ENCODE data around the gene SLFN12L.
A peak's percentile ranks its signal among the peaks of the same experiment; 100 is the strongest.
"Not testable (repeated sequence)": the region's sequence is repeated elsewhere in the genome, so short reads cannot be mapped to it uniquely, and the experiment has no call there.

The SLFN12L gene

DNA sequence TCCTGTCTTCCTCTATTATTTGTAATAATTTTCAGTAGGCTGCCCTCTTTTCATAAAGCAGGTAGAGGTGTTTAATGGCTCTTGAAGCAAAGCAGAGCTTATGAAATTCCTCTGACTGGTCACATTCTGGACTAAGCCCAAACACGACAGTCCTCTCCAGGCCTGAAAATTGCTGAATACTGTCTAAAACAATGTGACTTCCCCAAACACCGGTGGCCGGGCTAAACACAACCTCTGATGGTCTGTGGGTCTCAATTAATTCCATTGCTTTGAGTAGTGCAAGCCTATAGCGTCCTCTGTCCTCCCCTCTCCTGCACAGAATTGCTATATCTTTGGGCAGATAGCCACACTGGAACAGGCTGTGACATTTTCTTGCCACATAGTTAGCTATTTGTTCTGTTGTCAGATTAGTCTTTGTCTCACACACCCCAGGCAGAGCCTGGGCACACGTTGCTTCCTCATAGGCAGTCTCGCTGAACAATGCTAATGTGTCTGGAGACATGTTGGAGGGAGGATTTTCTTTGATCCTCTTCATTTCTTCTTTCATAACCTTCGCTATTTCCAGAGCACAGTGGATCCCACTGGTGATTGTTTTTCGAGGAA lies 10.8 kb upstream of the SLFN12L start:
- no peak for DNase-seq
- in situ Hi-C loops (cut with HindIII; ENCODE audit: low pct_ligation_motif_present, low pct_unique_long_range_greater_than_20kb, low sequenced_read_pairs) = loop anchor here (25.0 kb wide), 1 partner anchor 111 kb away; the partner anchor contains the start of genes SLFN12 and SLFN13

DNA sequence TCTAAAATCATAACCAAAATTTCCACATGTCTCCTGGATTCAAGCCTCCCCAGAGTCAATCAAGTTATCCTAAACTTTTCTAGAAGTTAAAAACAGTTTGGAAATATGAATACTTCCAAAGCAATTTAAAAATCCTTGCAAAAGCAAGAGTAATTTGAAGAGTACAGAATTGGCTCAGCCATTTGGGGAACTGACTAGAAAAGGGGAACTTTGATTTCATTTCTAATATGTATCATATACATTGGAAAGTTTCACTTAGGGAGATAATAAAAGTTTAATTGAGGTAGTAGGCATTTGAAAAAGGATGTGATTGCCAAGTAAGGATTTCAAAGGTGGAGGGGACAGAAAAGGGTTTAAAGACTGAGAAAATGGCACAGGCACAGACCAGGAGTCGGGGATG lies 9.0 kb upstream of the SLFN12L start:
- DNase-seq = no peak
- in situ Hi-C loops (cut with HindIII; ENCODE audit: low pct_ligation_motif_present, low pct_unique_long_range_greater_than_20kb, low sequenced_read_pairs) = loop anchor here (25.0 kb wide), 1 partner anchor 109 kb away; the partner anchor contains the start of genes SLFN12 and SLFN13

DNA sequence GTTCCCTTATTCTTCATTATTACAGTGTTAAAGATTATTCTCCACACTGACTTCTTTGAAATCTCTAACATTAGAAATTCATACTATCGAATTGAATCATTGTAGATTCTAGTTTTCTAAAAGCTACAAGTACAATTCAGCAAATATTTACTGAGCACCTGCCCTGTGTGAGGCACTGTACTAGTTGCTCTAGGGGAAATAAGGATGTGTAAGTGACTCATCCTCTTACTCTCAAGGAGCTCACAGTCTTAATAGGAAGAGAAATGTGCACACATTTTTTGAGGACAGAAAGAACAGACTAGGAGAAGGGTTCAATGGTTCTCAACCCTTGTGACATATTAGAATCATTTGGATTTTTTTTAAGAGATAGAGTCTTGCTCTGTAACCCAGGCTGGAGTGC lies 7.7 kb upstream of the SLFN12L start:
- DNase-seq = no peak
- in situ Hi-C loops (cut with HindIII; ENCODE audit: low pct_ligation_motif_present, low pct_unique_long_range_greater_than_20kb, low sequenced_read_pairs) = loop anchor here (25.0 kb wide), 1 partner anchor 108 kb away; the partner anchor contains the start of genes SLFN12 and SLFN13

DNA sequence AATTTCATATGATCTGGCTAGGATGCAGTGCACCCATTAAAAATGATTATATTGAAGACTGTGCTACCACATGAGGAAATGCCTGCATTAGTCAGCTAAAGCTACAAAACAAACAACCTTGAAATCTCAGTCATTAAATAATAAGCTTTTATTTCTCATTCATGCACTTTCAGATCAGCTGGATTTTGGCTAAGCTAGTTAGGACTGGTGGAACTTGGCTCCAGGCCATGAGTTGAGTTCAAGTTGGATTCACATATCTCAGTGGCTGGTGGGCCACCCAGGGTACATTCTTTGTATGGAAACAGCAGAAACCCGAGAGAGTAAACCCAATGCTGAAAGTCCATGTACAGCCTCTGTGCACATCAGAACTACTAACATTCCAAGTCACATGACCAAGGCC lies 6.4 kb upstream of the SLFN12L start:
- in situ Hi-C loops (cut with HindIII; ENCODE audit: low pct_ligation_motif_present, low pct_unique_long_range_greater_than_20kb, low sequenced_read_pairs) = loop anchor here (25.0 kb wide), 1 partner anchor 107 kb away; the partner anchor contains the start of genes SLFN12 and SLFN13

DNA sequence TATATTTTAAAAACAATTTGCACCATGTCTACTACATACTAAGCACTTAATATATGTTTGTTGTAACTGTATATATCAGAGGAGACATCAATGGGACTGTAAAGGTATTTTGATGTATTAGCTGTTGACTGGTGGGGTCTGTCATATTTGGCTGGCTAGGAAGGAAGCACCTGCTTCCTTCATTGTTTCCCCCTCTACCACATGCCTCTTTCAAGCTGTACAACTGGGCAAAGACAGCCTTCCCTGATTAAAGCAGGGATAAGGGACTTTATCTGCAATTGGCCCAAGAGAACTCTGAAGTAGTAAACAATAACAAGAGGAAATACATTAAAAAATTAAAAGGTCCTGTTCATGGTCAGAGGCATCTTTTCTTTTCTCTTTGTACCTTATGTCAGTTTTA lies 5.5 kb upstream of the SLFN12L start:
- in situ Hi-C loops (cut with HindIII; ENCODE audit: low pct_ligation_motif_present, low pct_unique_long_range_greater_than_20kb, low sequenced_read_pairs) = loop anchor here (25.0 kb wide), 1 partner anchor 106 kb away; the partner anchor contains the start of genes SLFN12 and SLFN13

More for the DNA sequence above, 6.4 kb upstream of the SLFN12L start:
- no peak for DNase-seq

DNA sequence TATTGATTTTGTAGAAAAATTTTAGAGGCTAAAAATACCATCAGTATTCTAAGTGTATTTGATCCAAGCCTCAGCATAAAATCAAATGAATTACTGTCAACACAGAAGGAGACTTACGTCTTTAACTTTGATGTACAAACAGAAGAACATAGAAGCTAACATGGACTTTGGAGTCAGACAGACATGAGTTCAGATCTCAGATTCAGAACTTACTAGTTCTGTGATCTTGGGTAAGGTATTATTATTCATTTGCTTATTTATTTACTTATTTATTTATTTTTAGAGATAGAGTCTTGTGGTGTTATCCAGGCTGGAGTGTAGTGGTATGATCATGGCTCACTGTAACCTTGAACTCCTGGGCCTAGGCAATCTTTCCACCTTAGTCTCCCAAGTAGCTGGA lies 4.0 kb upstream of the SLFN12L start:
- in situ Hi-C loops (cut with HindIII; ENCODE audit: low pct_ligation_motif_present, low pct_unique_long_range_greater_than_20kb, low sequenced_read_pairs) = loop anchor here (25.0 kb wide), 1 partner anchor 104 kb away; the partner anchor contains the start of genes SLFN12 and SLFN13
- no peak for DNase-seq

More for the DNA sequence above, 5.5 kb upstream of the SLFN12L start:
- DNase-seq = no peak

DNA sequence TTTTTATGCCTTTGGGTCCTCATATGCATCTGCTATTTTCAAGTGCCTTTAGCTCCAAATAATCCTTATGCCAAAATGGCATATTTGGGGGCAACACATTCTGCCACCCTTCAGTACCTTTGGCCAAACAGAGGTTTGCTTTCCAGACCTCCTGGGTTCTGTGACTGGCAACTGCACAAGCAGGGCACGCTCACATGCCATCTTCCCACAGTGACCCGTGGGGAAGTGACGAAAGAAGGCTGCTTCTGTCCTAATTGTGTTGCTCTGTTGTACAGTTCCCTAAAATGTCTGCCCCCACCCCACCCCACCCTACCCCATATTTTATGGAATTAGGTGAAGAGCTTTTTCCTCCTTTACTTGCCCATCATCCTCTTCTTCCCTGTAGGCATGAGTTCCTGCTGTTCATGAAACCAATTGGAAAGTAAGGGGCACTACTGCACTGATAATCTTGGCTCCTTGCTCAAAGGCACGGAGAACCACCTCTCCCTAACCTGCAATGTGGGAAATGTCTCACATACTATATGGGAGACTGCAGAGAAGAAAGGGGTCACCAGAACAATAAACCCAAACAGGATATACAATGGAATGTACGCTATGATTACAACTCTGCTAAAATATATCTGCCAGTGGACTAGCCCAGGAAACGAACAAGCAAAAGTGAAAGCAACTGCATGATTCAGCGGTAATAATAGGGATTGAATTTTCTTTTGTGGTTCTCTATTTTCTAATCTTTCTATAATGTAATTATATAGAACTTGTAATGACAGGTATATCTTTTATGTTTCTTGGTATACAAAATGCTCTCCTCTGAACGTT lies 3.3 kb upstream of the SLFN12L start:
- DNase-seq = peak; percentile 27
- in situ Hi-C loops (cut with HindIII; ENCODE audit: low pct_ligation_motif_present, low pct_unique_long_range_greater_than_20kb, low sequenced_read_pairs) = loop anchor here (25.0 kb wide), 1 partner anchor 103 kb away; the partner anchor contains the start of genes SLFN12 and SLFN13

DNA sequence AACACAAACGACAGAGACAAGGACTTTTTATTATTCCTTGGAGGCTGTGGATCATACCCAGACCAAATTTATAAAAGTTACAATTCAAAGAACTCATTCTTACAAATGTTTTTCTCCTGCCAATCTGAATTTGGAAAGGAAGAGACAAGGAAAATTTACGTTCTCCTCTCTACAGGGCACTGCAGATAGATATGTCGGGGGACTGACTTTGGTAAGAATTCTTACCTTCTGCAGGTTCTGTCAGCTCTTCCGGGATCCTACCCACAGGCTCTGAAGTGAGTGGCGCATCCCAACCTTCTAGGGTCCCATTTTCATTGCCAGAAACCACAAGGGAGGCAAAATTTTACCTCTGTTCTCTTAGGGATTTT lies 2.2 kb upstream of the SLFN12L start:
- no peak for DNase-seq
- in situ Hi-C loops (cut with HindIII; ENCODE audit: low pct_ligation_motif_present, low pct_unique_long_range_greater_than_20kb, low sequenced_read_pairs) = loop anchor here (25.0 kb wide), 1 partner anchor 102 kb away; the partner anchor contains the start of genes SLFN12 and SLFN13

DNA sequence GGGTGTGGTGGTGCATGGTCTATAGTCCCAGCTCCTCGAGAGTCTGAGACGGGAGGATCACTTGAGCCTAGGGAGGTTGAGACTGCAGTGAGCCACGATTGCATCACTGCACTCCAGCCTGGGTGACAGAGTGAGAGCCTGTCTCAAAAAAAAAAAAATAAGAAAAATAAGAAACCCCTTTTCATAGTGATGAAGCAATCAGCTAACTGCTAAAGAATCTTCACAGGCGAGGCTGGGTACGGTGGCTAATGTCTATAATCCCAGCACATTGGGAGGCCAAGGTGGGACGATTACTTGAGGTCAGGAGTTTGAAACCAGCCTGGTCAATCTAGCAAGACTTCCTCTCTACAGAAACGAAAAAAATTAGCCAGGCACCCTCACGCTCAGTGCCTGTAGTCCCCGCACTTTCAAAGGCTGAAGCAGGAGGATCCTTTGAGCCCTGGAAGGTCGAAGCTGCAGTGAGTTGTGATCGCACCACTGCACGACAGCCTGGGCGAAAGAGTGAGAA lies 760 bp downstream of the SLFN12L start:
- in situ Hi-C loops (cut with HindIII; ENCODE audit: low pct_ligation_motif_present, low pct_unique_long_range_greater_than_20kb, low sequenced_read_pairs) = loop anchor here (25.0 kb wide), 1 partner anchor 99 kb away; the partner anchor contains the start of genes SLFN12 and SLFN13
- no peak for DNase-seq

DNA sequence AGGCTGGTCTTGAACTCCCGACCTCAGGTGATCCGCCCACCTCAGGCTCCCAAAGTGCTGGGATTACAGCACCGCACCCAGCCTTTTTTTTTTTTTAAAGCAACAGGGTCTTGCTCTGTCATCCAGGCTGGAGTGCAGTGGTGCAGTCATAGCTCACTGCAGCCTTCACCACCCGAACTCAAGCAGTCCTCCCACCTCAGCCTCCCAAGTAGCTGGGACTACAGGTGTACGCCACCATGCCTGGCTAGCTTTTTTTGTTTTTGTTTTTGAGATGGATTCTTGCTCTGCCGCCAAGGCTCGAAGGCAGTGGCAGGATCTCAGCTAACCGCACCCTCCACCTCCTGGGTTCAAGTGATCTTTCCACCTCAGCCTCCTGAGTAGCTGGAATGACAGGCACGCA lies 2.1 kb downstream of the SLFN12L start:
- not testable (repeated sequence) for DNase-seq
- in situ Hi-C loops (cut with HindIII; ENCODE audit: low pct_ligation_motif_present, low pct_unique_long_range_greater_than_20kb, low sequenced_read_pairs) = loop anchor here (25.0 kb wide), 1 partner anchor 98 kb away; the partner anchor contains the start of genes SLFN12 and SLFN13

DNA sequence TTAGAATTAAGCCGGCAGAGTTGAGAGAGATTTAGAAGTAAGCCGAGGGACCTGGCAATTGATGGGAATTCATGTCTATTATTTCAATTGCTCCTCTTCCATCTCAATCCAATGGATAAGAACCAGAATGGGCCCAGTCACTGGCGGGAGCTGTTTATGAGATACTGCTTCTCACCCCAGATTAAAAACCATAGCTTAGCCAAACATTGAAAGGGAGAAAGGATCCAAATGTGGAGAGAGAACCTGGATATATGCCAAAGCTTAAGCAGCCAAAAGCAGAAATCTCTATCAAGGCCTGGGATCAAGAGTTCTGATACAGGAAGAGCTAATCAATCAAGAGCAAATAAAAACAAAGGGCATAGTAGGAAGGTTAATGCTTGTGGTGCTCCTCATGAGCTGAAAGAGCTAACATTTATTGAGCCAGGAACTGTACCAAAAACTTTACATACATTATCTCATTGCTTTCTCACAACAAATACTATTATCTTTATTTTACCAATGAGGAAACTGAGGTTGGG lies 2.8 kb downstream of the SLFN12L start:
- in situ Hi-C loops (cut with HindIII; ENCODE audit: low pct_ligation_motif_present, low pct_unique_long_range_greater_than_20kb, low sequenced_read_pairs) = loop anchor here (25.0 kb wide), 1 partner anchor 97 kb away; the partner anchor contains the start of genes SLFN12 and SLFN13
- no peak for DNase-seq

DNA sequence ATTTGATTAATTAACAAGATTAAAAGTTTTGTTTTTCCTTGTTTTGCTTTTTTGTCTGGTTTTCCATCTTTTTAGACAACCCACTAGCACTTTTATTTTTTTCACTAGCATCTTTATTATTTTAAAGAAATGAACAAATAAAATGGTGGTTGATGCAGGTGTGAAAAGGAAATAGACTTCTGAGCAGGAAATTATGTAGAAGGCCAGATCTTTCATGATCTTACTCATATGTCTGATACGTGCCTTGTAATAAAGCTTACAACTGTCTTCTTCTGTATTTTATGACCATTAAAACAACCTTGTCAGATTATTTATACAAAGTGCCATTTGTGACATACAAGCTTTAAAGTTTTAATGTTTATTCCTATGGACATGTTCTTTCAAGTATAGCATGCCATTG lies 6.3 kb downstream of the SLFN12L start:
- DNase-seq = no peak
- in situ Hi-C loops (cut with HindIII; ENCODE audit: low pct_ligation_motif_present, low pct_unique_long_range_greater_than_20kb, low sequenced_read_pairs) = loop anchor here (25.0 kb wide), 1 partner anchor 94 kb away; the partner anchor contains the start of genes SLFN12 and SLFN13

DNA sequence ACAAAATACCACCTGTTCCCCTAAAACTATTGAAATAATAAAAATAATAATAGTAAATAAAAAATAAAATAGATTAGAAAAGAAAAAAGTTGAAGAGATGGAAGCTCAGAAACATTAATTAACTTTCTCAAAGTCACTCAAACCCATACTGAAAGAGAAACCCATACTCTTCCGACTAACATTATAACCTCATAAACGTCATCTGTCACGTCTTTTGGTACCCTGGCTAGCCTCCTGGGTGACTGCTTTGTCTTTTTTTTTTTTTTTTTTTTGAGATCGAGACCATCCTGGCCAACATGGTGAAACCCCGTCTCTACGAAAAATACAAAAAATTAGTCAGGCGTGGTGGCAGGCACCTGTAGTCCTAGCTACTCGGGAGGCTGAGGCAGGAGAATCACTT lies 7.6 kb downstream of the SLFN12L start:
- in situ Hi-C loops (cut with HindIII; ENCODE audit: low pct_ligation_motif_present, low pct_unique_long_range_greater_than_20kb, low sequenced_read_pairs) = loop anchor here (25.0 kb wide), 1 partner anchor 93 kb away; the partner anchor contains the start of genes SLFN12 and SLFN13
- DNase-seq = no peak

DNA sequence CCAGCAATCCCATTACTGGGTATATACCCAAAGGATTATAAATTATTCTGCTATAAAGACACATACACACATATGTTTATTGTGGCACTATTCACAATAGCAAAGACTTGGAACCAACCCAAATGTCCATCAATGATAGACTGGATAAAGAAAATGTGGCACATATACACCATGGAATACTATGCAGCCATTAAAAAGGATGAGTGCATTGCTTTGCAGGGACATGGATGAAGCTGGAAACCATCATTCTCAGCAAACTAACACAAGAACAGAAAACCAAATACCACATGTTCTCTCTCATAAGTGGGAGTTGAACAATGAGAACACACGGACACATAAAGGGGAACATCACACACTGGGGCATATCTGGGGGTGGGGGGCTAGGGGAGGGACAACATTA lies 8.2 kb downstream of the SLFN12L start:
- DNase-seq = not testable (repeated sequence)
- in situ Hi-C loops (cut with HindIII; ENCODE audit: low pct_ligation_motif_present, low pct_unique_long_range_greater_than_20kb, low sequenced_read_pairs) = loop anchor here (25.0 kb wide), 1 partner anchor 92 kb away; the partner anchor contains the start of genes SLFN12 and SLFN13

DNA sequence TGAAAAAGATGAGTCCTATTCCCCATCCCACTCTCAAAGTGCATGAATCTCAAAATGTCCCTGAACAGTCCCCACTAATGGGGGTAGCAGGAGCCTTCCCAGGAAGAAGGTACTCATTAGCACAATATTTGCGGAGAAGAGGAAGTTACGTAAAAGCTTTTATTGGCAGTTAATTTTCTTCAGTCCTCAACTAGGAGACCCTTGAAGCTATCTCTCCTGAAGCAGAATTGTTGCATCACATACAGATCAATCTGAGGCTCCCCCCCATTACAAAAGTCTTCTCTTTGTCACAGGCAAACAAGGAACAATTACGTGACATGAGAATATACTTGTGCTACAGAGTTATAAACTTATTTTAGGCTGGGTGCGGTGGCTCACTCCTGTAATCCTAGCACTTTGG lies 14.2 kb downstream of the SLFN12L start:
- in situ Hi-C loops (cut with HindIII; ENCODE audit: low pct_ligation_motif_present, low pct_unique_long_range_greater_than_20kb, low sequenced_read_pairs) = no loop called here
- DNase-seq = no peak

DNA sequence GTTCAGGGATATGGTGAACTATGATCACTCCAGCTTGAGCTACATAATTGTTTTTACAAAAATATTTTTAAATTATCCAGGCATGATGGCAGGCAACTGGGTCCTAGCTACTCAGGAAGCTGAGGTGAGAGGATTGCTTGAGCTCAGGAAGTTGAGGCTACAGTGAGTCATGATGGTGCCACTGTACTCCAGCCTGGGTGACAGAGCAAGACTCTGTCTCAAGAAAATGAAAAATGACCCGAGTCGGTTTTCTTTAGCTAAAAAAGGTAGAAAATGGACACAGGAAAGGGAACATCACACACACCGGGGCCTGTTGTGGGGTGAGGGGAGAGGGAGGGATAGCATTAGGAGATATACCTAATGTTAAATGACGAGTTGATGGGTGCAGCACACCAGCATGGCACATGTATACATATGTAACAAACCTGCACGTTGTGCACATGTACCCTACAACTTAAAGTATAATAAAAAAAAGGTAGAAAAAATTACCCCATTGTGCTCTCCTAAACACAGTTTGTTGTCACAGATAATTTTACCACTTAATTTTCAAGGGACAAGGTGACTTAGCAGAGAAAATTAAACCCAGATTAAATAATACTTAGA lies 15.7 kb downstream of the SLFN12L start:
- DNase-seq; in situ Hi-C loops (cut with HindIII; ENCODE audit: low pct_ligation_motif_present, low pct_unique_long_range_greater_than_20kb, low sequenced_read_pairs): not testable (repeated sequence)

DNA sequence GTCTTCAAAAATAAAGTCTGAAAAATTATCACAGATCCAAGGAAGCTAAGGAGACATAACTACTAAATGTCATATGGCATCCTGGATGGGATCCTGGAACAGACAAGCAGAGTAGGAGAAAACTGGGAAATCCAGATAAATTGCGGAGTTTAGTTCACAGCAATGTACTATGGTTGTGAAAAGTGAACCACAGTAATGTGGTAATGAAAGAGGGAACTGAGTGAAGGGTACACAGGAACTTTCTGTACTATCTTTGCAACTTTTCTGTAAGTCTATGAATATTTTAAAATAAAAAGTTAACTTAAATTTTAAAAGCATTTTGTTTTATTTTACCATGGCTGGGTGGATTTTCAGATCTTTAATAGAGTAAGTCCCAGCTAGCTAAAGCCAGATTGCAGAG lies 16.3 kb downstream of the SLFN12L start:
- no peak for DNase-seq

DNA sequence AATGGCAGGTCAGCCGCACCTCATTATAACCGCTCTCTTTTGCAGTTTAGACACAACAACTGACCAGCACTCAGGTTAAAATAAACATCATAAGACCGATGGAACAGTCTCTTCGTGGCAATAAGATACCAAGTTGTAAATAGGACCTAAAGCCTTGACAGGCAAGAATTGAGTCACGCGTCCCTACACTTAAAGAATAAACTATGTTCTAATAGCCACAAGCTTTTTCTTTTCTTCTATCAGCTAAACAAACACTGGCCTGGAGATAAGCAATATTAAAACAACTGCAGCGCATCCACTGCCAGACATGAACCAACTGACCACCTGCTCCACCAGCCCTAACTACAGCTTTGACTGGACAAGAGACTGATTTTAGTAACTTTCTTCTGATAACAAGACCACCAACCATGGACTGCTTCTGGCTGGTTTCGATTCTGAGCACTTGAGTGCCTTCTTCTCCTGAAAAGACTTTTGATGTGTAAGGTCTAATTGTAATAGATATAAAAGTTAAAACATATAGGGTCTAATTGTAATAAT lies 17.5 kb downstream of the SLFN12L start:
- in situ Hi-C loops (cut with HindIII; ENCODE audit: low pct_ligation_motif_present, low pct_unique_long_range_greater_than_20kb, low sequenced_read_pairs) = no loop called here
- no peak for DNase-seq

More for the DNA sequence above, 16.3 kb downstream of the SLFN12L start:
- in situ Hi-C loops (cut with HindIII; ENCODE audit: low pct_ligation_motif_present, low pct_unique_long_range_greater_than_20kb, low sequenced_read_pairs) = no loop called here

Data from ACHN (cell line).